Esophagus (tissue), 2 donors: ENCODE results near the gene EML4. TPM values are rescaled to one million over a fixed set of nuclear protein-coding genes. Genes with fewer than 3 reads are reported as not detected.

Experiments used
- H3K27ac ChIP-seq, 2 donors: one replicate each; pipeline ENCODE4 v1.5.1; 2013; ENCODE audit warnings: low read depth in 2 of 2, mild to moderate bottlenecking in 2 of 2, inconsistent platforms in 1 of 2, low read length in 1 of 2, moderate library complexity in 1 of 2
- H3K27me3 ChIP-seq, 2 donors: one replicate each; pipeline ENCODE4 v1.6.1; 2013; ENCODE audit warnings: low read length in 2 of 2, control low read depth in 1 of 2, mild to moderate bottlenecking in 1 of 2; ENCODE audit not compliant: insufficient read depth in 2 of 2, control insufficient read depth in 1 of 2
- H3K36me3 ChIP-seq, 2 donors: one replicate each; pipeline ENCODE4 v1.6.1; 2013; ENCODE audit warnings: low read length in 1 of 2; ENCODE audit not compliant: control insufficient read depth in 2 of 2, insufficient read depth in 2 of 2
- H3K4me1 ChIP-seq, 2 donors: one replicate each; pipeline ENCODE4 v1.6.1; 2013; ENCODE audit warnings: low read length in 1 of 2; ENCODE audit not compliant: control insufficient read depth in 2 of 2, insufficient read depth in 2 of 2
- H3K4me3 ChIP-seq, 2 donors: one replicate each; pipeline ENCODE4 v1.5.1; 2013; ENCODE audit warnings: low read length in 2 of 2, mild to moderate bottlenecking in 2 of 2, low read depth in 1 of 2, moderate library complexity in 1 of 2
- H3K9me3 ChIP-seq, 2 donors: one replicate each; pipeline ENCODE4 v1.6.1; 2013; ENCODE audit warnings: mild to moderate bottlenecking in 2 of 2, low read depth in 1 of 2, low read length in 1 of 2, moderate library complexity in 1 of 2; ENCODE audit not compliant: control insufficient read depth in 2 of 2, insufficient read depth in 1 of 2
- WGBS, 2 donors: extraction: QIAGEN DNeasy Blood & Tissue Kit; methylation state at CpG; one replicate each; pipeline ENCODE4 v1.1.7; 2013; 5-methylcytosine and 5-hydroxymethylcytosine counted together
- polyA plus RNA-seq, 2 donors: library from polyadenylated mRNA; stranded (reverse); fragments of 200-250 nt; gene quantifications; one replicate each; pipeline ENCODE4 v1.2.3, GENCODE V29; 2013
- donor health status: healthy with polysubstance abuse.
- donor health status: Bipolar disorder and iron deficiency.

The EML4 gene
- polyA plus RNA-seq, 2 donors: 8.7 to 9.6 TPM

DNA sequence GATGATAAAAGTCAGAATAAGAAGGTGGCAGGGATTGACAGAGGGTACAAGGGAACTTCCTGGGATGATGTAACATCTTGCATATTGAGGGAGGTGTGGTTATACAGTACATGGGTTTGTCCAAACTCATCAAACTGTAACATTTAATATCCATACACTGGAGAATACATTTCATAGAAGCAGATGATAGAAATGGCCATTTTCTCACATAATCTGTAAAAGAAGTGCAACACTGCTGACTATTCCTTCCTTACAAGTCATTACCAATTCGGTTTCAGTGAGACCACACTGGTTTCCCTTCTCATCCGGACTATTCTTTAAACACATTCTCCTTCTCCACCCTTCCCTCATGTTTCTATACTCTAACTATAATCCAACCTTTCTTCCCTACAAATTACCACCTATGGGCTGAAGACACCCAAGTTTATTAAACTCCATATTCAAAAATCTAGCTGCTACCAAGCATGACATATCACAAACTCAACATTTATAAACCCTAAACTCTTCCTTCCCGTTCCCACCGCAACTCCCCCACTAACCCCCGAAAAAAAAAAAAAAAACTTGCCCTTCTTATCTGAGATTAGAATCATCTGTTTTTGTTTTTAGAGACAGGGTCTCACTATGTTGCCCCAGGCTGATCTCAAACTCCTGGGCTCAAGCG lies 190.3 kb downstream of the EML4 start:
- peaks cover 0 to 2% of the 10 kb centered on the region in 2 donors for H3K4me1 ChIP-seq
- H3K36me3 ChIP-seq: no peaks in the 10 kb centered on the region
- no peaks in the 10 kb centered on the region for H3K9me3 ChIP-seq
- peak overlapping the region in 1 of 2 donors; percentile 96 for H3K27ac ChIP-seq
- 32 to 38% methylated on average over 6 of the region's 6 CpGs for WGBS, 2 donors
- H3K4me3 ChIP-seq: peak overlapping the region; percentile 84 to 91
- no peaks in the 10 kb centered on the region for H3K27me3 ChIP-seq

DNA sequence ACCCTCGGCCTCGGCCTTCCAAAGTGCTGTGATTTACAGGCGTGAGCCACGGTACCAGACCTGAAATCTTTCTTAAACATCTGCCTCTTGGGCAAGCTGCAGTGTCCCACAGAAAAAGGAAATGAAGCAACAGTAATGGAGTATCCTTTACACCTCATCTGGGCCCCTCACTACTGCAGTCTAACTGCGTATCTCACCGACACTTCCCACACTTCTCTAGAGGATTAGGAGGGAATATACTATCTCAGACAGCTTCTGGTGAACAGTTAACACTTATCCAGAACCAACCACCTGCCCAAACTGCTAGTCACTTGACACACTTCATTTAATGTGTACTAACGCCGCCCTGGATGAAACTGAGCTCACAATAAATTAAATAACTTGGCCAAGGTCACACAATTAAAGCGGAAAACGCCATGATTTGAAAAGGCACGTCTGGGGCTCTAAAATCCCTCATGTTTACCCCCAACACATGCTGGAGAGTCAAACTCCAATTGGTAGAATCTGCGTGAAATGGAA lies 190.9 kb downstream of the EML4 start:
- peaks cover 0 to 2% of the 10 kb centered on the region in 2 donors for H3K4me1 ChIP-seq
- peak overlapping the region; percentile 84 to 91 for H3K4me3 ChIP-seq
- no peaks in the 10 kb centered on the region for H3K27me3 ChIP-seq
- H3K27ac ChIP-seq: peak overlapping the region in 1 of 2 donors; percentile 96
- WGBS, 2 donors: 8 to 9% methylated on average over 12 of the region's 12 CpGs
- H3K36me3 ChIP-seq: no peaks in the 10 kb centered on the region
- no peaks in the 10 kb centered on the region for H3K9me3 ChIP-seq

DNA sequence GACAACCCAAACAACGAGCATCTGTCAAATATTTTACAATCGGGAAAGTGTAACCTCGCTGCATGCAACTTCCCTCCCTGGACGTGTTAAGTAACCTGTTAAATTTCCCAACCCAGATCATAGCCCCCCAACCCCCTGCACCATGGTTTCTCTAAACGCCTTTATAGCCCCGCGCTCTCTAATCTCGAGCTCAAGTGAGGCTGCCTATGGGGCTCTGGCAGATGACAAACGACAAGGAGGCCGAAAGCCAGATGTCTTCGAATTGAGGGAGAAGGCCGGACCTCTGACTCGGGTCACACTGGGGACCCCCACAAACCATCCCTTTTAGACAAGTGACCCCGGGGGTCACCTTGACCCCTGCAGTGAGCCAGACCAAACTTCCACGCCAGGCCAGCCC lies 191.3 kb downstream of the EML4 start:
- Histone ChIP-seq H3K9me3 (no peaks in the 10 kb centered on the region), H3K27me3 (no peaks in the 10 kb centered on the region), H3K4me1 (peaks cover 0 to 2% of the 10 kb centered on the region in 2 donors), H3K27ac (peak overlapping the region; percentile 96 to 97), H3K4me3 (peak overlapping the region; percentile 84 to 91), H3K36me3 (no peaks in the 10 kb centered on the region)
- WGBS, 2 donors: 0 to 1% methylated on average over 15 of the region's 15 CpGs

DNA sequence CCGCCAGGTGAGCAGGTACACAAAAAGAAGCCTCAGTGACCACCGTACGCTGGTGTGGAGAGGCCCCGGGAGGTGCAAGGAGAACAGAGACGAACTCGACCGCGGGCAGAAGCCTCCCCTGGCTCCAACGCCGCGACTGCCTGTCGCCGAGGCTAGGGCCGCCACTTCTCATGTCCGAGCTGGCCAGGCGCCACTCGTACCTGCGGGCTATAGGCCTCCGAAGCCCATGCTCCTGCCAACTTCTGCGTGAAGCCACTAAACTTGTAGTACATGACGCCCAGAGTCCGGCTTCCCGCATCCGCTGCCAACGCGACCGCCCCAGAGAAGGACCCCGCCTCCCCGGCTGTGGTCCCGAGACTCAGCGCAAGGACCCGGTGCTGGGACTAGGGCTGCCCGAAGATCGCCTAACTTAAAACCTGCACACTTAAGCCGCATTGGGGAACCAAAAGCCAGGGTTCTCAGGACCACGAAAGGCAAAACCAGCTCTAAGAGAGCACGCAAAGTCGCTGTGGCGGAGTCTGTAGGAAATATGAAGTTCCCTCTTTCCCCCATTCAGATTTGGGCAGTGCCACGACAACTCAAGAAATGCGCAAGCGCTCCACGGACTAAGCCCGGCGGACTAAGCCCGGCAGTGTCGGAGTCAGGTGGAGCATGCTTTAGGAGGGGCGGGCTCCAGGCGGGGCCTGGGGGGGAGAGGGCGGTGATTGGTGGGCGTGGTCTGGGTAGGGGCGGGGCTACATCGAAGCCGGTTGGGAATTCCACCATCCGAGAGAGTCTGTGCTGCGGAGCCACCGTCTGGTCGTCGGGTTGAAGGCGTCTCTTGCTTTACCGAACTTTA lies 192.0 kb downstream of the EML4 start, which contains the start of gene COX7A2L:
Gene COX7A2L (minus strand): TSS at position 328 of the 838 bp plus-strand sequence. CDS start 56 bp downstream, at position 272.
- H3K36me3 ChIP-seq: no peaks in the 10 kb centered on the region
- H3K4me1 ChIP-seq: peaks cover 0 to 2% of the 10 kb centered on the region in 2 donors
- H3K4me3 ChIP-seq: peak within 1 kb of the TSS; percentile 84 to 91
- no peaks in the 10 kb centered on the region for H3K27me3 ChIP-seq
- WGBS, 2 donors: 0 to 1% methylated on average over 61 of the region's 61 CpGs
- no peaks in the 10 kb centered on the region for H3K9me3 ChIP-seq
- peak within 1 kb of the TSS; percentile 96 to 97 for H3K27ac ChIP-seq

DNA sequence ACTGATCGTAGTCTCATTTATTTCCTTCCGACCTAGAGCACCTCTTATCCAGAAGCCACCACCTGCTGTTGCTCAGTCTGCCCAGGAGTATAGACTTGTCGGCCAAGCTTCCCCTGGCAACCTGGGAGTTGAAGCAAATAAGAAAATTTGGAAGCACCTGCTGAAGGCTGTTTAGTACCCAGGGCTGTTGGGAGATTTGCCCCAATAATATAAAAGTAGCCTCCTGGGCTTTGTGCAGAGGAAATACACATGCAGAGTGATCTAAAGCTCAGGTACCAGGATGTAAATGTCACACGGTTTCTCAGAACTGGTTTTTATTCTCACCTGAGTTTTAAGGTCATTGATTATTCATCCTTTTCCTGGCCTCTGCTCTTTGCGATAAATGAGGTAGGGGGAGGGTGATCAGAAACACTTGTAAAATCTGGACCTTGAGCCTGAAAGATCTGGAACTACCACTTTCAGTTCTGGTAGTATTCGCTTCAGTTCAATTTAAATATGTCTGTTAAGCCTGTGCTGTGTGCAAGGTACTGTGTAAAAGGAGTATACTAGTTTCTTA lies 192.7 kb downstream of the EML4 start:
- H3K36me3 ChIP-seq: no peaks in the 10 kb centered on the region
- no peaks in the 10 kb centered on the region for H3K27me3 ChIP-seq
- WGBS, 2 donors: 16 to 22% methylated on average over 6 of the region's 6 CpGs
- H3K9me3 ChIP-seq: no peaks in the 10 kb centered on the region
- H3K27ac ChIP-seq: peak overlapping the region; percentile 50 to 65
- peaks cover 0 to 2% of the 10 kb centered on the region in 2 donors for H3K4me1 ChIP-seq
- peak overlapping the region; percentile 34 to 38 for H3K4me3 ChIP-seq

DNA sequence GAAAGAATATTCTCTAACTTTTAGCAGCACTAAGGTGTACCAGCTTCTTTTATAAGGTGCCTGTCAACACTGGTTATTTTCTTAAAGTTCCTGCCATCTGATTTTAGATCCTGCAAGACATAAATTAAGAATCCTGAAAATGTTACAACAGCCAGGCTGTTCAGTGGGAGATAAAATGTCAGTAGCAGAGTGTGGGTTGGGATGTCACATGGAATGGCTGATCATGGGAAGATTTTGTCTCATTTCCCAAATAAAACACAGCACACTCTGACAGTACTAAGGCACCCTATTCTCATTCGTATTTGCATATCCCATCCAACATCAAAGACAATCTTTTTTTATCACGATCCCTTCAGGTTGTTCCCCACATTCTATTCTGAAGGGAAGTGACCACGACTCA lies 194.3 kb downstream of the EML4 start:
- H3K27me3 ChIP-seq: no peaks in the 10 kb centered on the region
- no peaks in the 10 kb centered on the region for H3K36me3 ChIP-seq
- WGBS, 2 donors: 82 to 85% methylated on average over 3 of the region's 3 CpGs
- no peak overlapping the region for H3K27ac ChIP-seq
- no peaks in the 10 kb centered on the region for H3K4me1 ChIP-seq
- H3K4me3 ChIP-seq: no peak overlapping the region
- H3K9me3 ChIP-seq: no peaks in the 10 kb centered on the region

DNA sequence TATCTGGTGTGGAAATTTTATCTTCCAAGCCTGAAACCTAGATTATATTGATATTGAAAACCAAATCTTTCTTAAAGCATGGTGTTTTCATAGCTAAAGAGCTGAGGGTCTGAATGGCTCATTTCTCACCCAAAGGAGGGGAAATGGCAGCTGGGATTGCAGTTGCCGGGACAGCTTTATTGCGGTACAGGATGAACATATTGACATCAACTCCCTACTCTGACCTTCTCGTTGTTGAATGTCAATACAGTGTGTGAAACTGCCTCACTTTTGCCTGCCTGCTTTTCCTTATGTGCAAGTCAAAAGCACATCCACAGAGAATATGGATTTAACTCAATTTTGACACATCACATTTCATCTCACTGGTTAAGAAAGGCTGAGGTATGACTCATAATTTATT lies 195.5 kb downstream of the EML4 start:
- no peak overlapping the region for H3K4me3 ChIP-seq
- peaks cover 0 to 4% of the 10 kb centered on the region in 2 donors for H3K4me1 ChIP-seq
- H3K9me3 ChIP-seq: no peaks in the 10 kb centered on the region
- H3K36me3 ChIP-seq: no peaks in the 10 kb centered on the region
- no peak overlapping the region for H3K27ac ChIP-seq
- 68 to 80% methylated on average over 3 of the region's 3 CpGs for whole genome bisulfite sequencing, 2 donors
- H3K27me3 ChIP-seq: no peaks in the 10 kb centered on the region

DNA sequence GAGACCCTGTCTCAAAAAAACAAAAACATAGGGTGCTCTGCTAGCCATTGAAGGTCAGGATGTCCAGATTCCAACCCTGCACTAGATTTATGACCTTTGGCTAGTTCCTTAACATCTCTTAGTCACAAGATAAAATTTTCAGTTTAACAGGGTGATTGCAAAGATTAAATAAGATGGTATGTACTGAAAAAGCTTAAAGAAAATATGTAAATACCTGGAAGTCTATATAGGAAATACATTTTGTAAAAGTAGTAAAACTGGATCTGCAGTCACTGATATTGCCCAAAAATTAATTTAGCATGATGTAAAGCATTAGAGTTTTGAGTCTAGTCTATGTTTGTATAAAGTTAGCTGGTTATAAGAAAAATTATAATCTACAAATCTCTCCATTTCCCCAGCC lies 197.3 kb downstream of the EML4 start:
- Histone ChIP-seq H3K4me3 (no peak overlapping the region), H3K27me3 (no peaks in the 10 kb centered on the region), H3K36me3 (no peaks in the 10 kb centered on the region), H3K9me3 (no peaks in the 10 kb centered on the region), H3K27ac (no peak overlapping the region), H3K4me1 (peaks cover 0 to 4% of the 10 kb centered on the region in 2 donors)

DNA sequence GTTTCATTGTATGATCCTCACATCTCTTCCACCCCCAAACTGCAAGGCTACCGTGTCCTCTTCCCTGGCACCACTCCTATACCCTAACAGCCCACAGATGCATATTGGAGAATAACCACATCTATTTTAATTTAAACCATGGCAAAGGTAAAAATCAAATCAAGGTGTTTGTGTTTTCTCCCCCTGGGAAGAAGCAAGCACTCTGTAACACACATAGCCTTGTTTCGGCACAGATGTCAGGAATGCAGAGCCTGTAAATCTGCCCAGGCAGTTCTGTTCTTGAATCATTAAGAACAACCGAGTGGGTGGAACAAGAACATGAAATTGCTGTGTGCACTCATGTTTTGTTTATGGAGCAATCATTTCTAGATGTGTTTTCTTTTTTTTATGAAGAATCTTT lies 198.7 kb downstream of the EML4 start:
- Histone ChIP-seq H3K27ac (peak overlapping the region in 1 of 2 donors; percentile 50), H3K4me1 (peaks cover 0 to 11% of the 10 kb centered on the region in 2 donors), H3K36me3 (no peaks in the 10 kb centered on the region)

More for the DNA sequence above, 198.7 kb downstream of the EML4 start:
- Histone ChIP-seq H3K9me3 (no peaks in the 10 kb centered on the region), H3K4me3 (no peak overlapping the region), H3K27me3 (no peaks in the 10 kb centered on the region)
- WGBS, 2 donors: 27 to 47% methylated on average over 3 of the region's 3 CpGs
